Suprapubic skin (tissue), 4 donors: ENCODE results near the gene CACNB4. TPM values are rescaled to one million over a fixed set of nuclear protein-coding genes. Genes with fewer than 3 reads are reported as not detected.
A peak's percentile ranks its signal among the peaks of the same experiment; 100 is the strongest.

Source experiments
- DNase-seq, 2 donors: peaks; one replicate each; pipeline ENCODE4 v3.0.0-alpha.2; 2019; ENCODE audit warnings: low spot score in 2 of 2
- H3K27ac ChIP-seq: fragments of 200-600 bp; sonication (generic); one replicate; pipeline ENCODE4 v1.5.1; 2019
- H3K27me3 ChIP-seq: fragments of 200-600 bp; sonication (generic); one replicate; pipeline ENCODE4 v1.5.1; 2019
- H3K36me3 ChIP-seq: fragments of 200-600 bp; sonication (generic); one replicate; pipeline ENCODE4 v1.5.1; 2019
- H3K4me1 ChIP-seq: fragments of 200-600 bp; sonication (generic); one replicate; pipeline ENCODE4 v1.5.1; 2019
- H3K4me3 ChIP-seq: fragments of 200-600 bp; sonication (generic); one replicate; pipeline ENCODE4 v1.5.1; 2019; ENCODE audit warnings: mild to moderate bottlenecking
- H3K9me3 ChIP-seq: fragments of 200-600 bp; sonication (generic); one replicate; pipeline ENCODE4 v1.5.1; 2019
- EP300 ChIP-seq: sonication (generic); formaldehyde crosslinking; IDR thresholded peaks from one replicate; pipeline ENCODE4 v1.6.1; 2017; ENCODE audit warnings: antibody characterized with exemption
- POLR2A ChIP-seq, 2 donors: fragments of 450-650 bp; IDR thresholded peaks; one replicate each; pipeline ENCODE4 v1.6.1; 2017; ENCODE audit warnings: antibody characterized with exemption in 2 of 2, mild to moderate bottlenecking in 2 of 2, moderate library complexity in 2 of 2
- POLR2AphosphoS5 ChIP-seq, 3 donors: sonication (generic); formaldehyde crosslinking; IDR thresholded peaks; one replicate each; pipeline ENCODE4 v1.6.1; 2017; ENCODE audit warnings: antibody characterized with exemption in 3 of 3
- WGBS: methylation state at CpG from one replicate; pipeline ENCODE4 v1.1.5; 2018; 5-methylcytosine and 5-hydroxymethylcytosine counted together
- total RNA-seq, 4 donors: library from RNA; depleted of rRNA; stranded (reverse); fragments of >200 nt; gene quantifications; one replicate each; pipeline ENCODE4 v1.1.0, GENCODE V29; 2016
- TF ChIP-seq, protein P1 (sequence below), 2 donors: fragments of 200-600 bp in 1 of 2; fragments of 450-650 bp in 1 of 2; sonication (generic) in 1 of 2; IDR thresholded peaks; one replicate each; pipeline ENCODE4 v1.5.1; 2016 to 2019; ENCODE audit warnings: antibody characterized with exemption in 2 of 2, mild to moderate bottlenecking in 1 of 2, moderate library complexity in 1 of 2

Gene CACNB4
- total RNA-seq, 4 donors from 2014 or later = 7.6 to 14.5 (median 10.7) TPM

DNA sequence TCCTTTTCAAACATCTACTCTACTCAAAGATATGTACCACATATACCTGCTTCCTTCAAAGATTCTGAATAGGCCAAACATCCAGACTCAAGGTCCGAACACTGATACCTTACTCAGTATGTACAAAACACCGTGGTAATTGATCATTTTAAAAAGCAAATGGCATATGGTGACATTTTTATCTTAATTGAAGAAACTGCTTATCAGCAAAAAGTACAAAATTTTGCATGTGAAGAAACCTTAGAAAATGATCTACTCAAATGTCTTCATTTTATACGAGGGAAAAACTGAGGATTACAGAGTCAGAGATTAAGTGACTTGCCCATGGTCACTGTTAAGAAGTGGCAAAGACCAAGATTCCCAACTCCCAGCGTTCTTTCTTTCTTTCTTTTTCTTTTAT lies 133.0 kb downstream of the CACNB4 start:
- no peak overlapping the region for H3K4me3 ChIP-seq
- no peak for DNase-seq
- no peaks in the 10 kb centered on the region for H3K36me3 ChIP-seq
- H3K27me3 ChIP-seq = no peaks in the 10 kb centered on the region
- TF ChIP-seq POLR2AphosphoS5 (IDR thresholded peaks at IDR 0.05) (no peak), POLR2A (IDR thresholded peaks at IDR 0.05) (no peak), EP300 (no peak)
- TF ChIP-seq, protein P1, sequence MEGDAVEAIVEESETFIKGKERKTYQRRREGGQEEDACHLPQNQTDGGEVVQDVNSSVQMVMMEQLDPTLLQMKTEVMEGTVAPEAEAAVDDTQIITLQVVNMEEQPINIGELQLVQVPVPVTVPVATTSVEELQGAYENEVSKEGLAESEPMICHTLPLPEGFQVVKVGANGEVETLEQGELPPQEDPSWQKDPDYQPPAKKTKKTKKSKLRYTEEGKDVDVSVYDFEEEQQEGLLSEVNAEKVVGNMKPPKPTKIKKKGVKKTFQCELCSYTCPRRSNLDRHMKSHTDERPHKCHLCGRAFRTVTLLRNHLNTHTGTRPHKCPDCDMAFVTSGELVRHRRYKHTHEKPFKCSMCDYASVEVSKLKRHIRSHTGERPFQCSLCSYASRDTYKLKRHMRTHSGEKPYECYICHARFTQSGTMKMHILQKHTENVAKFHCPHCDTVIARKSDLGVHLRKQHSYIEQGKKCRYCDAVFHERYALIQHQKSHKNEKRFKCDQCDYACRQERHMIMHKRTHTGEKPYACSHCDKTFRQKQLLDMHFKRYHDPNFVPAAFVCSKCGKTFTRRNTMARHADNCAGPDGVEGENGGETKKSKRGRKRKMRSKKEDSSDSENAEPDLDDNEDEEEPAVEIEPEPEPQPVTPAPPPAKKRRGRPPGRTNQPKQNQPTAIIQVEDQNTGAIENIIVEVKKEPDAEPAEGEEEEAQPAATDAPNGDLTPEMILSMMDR (IDR thresholded peaks at IDR 0.05) = no peak
- 96% methylated on average over 4 of the region's 4 CpGs for WGBS
- H3K27ac ChIP-seq = no peak overlapping the region
- no peaks in the 10 kb centered on the region for H3K4me1 ChIP-seq
- no peaks in the 10 kb centered on the region for H3K9me3 ChIP-seq

DNA sequence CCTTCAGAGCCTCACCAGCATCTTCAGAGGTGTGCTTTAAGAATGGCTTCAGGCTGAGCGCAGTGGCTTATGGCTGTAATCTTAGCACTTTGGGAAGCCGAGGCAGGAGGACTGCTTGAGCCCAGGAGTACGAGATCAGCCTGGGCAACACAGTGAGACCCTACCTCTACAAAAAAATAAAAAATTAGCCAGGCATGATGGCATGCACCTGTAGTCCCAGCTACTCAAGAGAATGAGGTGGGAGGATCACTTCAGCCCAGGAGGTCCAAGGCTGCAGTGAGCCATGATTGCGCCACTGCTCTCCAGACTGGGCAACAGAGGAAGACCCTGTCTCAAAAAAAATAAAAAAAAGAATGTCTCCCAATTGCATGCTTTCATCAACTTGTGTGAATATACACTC lies 137.3 kb downstream of the CACNB4 start:
- no peak for TF ChIP-seq POLR2A (IDR thresholded peaks at IDR 0.05)
- no peak for TF ChIP-seq EP300
- Histone ChIP-seq H3K27me3 (no peaks in the 10 kb centered on the region), H3K4me1 (peaks cover 5% of the 10 kb centered on the region), H3K4me3 (no peak overlapping the region), H3K9me3 (no peaks in the 10 kb centered on the region), H3K36me3 (no peaks in the 10 kb centered on the region), H3K27ac (no peak overlapping the region)
- DNase-seq = no peak
- WGBS = 85% methylated on average over 4 of the region's 4 CpGs

DNA sequence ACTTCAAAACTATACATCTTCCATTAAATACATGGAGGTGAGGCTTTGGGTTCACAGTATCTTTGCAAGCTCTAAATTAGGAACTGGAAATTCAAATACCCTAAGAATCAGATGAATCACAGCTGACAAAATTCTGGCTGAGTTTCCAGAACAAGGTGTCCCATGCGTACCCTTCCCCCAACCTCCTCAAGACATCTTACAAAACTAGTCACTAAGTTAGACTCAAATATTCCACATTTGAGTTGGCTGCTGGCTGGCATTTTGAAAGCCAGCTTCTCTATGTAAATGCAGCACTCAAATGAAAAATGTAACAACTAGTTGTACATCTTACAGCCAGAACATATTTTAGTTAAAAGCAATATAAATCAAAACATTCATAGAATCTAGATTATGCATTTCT lies 139.6 kb downstream of the CACNB4 start:
- DNase-seq = no peak
- TF ChIP-seq EP300 (peak; percentile 66), POLR2A (IDR thresholded peaks at IDR 0.05) (no peak), POLR2AphosphoS5 (IDR thresholded peaks at IDR 0.05) (no peak)
- TF ChIP-seq, protein P1 (IDR thresholded peaks at IDR 0.05) = no peak
- 69% methylated on average over 1 of the region's 1 CpG for WGBS

DNA sequence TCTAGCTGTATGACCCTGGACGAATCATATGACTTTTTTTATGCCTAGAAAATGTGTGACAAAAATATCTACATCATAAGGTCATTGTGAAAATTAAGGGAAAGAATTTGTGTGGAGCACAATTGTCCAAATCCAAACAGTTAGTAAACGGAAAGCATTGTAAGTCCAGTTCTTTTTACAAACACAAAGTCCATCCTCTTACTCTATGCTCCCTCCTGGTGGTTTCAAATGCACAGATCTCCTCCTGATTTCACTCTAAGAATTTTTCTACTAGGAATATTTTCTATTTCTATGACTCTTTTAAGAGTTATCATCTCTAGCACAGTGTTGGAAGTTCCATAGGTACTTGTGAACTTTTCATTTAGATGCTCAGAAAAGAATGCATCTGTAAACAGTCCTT lies 145.4 kb downstream of the CACNB4 start:
- Histone ChIP-seq H3K4me1 (peaks cover 2% of the 10 kb centered on the region), H3K9me3 (no peaks in the 10 kb centered on the region)
- 81% methylated on average over 2 of the region's 2 CpGs for WGBS

More for the DNA sequence above, 139.6 kb downstream of the CACNB4 start:
- Histone ChIP-seq H3K9me3 (no peaks in the 10 kb centered on the region), H3K36me3 (no peaks in the 10 kb centered on the region), H3K4me3 (no peak overlapping the region), H3K27ac (no peak overlapping the region), H3K4me1 (peaks cover 5% of the 10 kb centered on the region), H3K27me3 (no peaks in the 10 kb centered on the region)

DNA sequence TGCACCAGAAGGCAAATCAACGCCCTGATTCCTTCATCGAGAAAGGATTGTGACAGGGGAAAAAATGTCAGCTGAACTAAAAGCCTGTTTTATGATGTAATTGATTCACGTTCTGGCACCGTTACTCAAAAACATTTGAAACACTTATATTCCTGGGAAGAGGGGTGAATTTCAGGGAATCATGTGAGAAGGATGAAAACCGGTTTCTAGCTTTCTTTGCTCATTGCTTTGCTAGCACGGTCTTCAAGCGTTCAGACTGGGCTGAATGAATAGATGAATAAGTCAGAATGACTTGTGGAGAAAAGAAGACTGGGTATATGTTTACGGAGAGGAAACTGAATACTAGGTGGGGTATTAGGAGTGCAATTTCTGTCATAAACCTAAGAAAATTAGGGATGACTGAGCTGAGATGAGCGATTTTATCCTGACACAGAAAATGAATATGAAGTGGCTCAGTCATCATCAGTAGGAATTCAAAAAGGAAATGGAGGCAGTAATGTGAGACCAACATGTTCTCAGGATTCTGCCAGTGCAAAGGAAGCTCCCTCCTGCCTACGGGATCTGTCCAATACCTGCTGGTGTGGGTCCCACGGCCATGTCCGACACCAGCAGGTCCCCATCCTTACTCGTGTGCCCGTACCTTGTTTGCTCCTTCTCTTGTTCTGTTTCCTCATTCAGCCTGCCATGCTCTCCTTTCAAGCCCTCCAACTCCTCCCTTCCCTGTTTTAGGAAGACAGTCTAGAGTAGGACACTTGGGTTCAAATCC lies 146.0 kb downstream of the CACNB4 start:
- Histone ChIP-seq H3K4me3 (no peak overlapping the region), H3K27ac (no peak overlapping the region), H3K27me3 (no peaks in the 10 kb centered on the region), H3K36me3 (no peaks in the 10 kb centered on the region), H3K9me3 (no peaks in the 10 kb centered on the region), H3K4me1 (peaks cover 8% of the 10 kb centered on the region)
- DNase-seq = no peak
- TF ChIP-seq EP300 (no peak), POLR2A (IDR thresholded peaks at IDR 0.05) (no peak), POLR2AphosphoS5 (IDR thresholded peaks at IDR 0.05) (no peak)
- TF ChIP-seq, protein P1 (IDR thresholded peaks at IDR 0.05) = no peak
- WGBS = 89% methylated on average over 14 of the region's 14 CpGs

More for the DNA sequence above, 145.4 kb downstream of the CACNB4 start:
- TF ChIP-seq EP300 = no peak
- TF ChIP-seq, protein P1 (IDR thresholded peaks at IDR 0.05) = no peak
- TF ChIP-seq POLR2AphosphoS5 (IDR thresholded peaks at IDR 0.05) = no peak
- TF ChIP-seq POLR2A (IDR thresholded peaks at IDR 0.05) = no peak
- H3K4me3 ChIP-seq = no peak overlapping the region
- no peak overlapping the region for H3K27ac ChIP-seq
- DNase-seq = no peak
- no peaks in the 10 kb centered on the region for H3K27me3 ChIP-seq
- no peaks in the 10 kb centered on the region for H3K36me3 ChIP-seq
